ENCODE data around the gene PIP5K1B.

PIP5K1B gene

GRCh38 chr9:68907910-68908309 lies 202.9 kb downstream of the PIP5K1B start:
- no peak for DNase-seq (ENCODE audit: low read depth, low spot score)

GRCh38 chr9:68912561-68912960 lies 207.5 kb downstream of the PIP5K1B start:
- no peak for DNase-seq (ENCODE audit: low read depth, low spot score)

GRCh38 chr9:68913054-68913453 lies 208.0 kb downstream of the PIP5K1B start:
- DNase-seq (ENCODE audit: low read depth, low spot score), result no peak

DNA sequence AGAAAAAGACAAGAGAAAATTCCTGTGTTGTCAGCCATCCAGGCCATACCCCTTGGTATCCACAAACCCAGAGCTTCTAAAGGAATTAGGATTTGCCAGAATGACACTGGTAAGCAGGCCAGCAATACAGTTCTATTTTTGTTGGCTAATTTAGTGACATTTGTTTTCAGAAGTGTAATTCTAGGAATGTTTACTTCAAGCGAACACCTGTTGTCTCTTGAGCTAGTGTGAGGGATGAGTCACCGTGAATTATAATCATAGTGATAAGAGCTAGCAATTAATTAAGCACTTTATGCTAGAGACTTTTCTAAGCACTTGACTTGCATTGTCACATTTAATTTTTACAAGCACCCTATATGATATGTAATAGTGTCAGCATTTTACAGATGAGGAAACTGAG lies 209.7 kb downstream of the PIP5K1B start:
- no peak for DNase-seq (ENCODE audit: low read depth, low spot score)

GRCh38 chr9:68919661-68920060 lies 214.6 kb downstream of the PIP5K1B start:
- DNase-seq (ENCODE audit: low read depth, low spot score), result no peak

DNA sequence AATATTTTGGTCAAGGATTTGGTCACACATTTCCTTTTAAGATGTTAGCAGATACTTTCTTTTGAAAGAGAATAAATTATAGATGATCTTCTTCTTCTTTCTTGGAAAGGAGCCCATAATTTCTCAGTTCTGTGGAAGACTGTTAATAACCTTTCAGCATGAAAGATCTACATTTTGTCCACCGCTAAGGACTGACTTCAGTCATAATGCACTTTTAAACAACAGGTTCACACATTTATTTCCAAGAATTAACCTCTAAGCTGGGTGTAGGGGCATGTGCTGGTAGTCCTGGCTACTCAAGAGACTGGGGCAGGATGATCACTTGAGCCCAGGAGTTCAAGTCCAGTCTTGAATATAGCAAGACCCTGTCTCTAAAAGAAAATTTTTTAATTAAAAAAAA lies 215.9 kb downstream of the PIP5K1B start:
- DNase-seq (ENCODE audit: low read depth, low spot score), result no peak

DNA sequence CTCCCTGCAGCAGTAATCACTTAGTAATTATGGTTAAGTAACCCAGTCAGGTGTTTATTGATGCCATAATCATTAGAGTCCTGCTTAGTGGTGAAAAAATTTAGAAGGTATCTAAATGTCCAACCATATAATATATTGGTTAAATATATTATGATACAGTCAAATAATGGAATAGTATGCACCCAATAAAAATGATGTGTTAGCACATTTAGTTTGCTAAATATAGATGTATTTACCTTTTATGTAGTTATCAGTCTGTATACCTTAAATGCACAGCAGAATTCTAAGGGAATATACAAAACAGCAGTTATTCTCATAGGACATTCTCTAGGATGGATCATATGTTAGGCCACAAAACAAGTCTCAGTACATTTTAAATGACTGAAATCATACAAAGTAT lies 218.4 kb downstream of the PIP5K1B start:
- DNase-seq (ENCODE audit: low read depth, low spot score), result no peak

DNA sequence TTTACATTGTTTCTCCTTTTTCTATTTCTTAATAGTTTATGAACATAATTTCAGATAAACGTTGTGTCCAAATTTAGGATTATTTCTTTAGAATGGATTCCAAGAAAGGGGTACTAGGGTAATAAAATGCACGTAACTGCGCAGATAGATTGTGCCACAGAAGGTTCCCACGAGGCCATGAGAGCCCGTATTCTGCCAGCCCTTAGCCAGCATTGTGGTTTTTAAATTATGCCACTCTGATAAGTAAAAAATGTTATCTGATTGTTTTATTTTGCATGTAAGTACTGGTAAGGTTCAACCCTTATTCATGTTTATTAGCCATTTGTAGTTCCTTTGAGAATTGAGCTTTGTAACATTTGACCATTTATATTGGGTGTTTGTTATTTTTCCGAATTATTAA lies 220.1 kb downstream of the PIP5K1B start:
- DNase-seq (ENCODE audit: low read depth, low spot score), result no peak

- DNase-seq (ENCODE audit: low read depth, low spot score), result no peak
Observed at GRCh38 chr9:68927165-68927564, 222.1 kb downstream of the PIP5K1B start.

DNA sequence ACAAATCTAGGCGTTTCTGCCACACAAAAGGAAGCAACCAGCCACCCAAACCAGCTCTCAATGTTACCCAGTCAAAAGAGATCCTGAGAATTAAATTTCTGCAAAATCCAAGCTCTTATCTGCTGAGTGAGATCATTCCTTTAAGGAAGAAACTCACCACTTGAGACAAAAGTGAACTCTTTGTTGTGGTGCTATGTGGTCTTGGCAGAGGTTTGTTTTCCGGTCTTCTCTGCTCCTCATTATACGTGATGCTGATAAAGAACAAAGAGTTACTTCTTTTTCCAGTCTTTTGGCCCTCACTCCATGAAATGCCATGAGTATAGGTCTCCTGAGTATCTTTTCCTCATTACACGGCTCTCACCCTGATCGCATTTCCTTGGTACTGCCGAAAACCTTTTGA lies 226.8 kb downstream of the PIP5K1B start:
- no peak for DNase-seq (ENCODE audit: low read depth, low spot score)

DNA sequence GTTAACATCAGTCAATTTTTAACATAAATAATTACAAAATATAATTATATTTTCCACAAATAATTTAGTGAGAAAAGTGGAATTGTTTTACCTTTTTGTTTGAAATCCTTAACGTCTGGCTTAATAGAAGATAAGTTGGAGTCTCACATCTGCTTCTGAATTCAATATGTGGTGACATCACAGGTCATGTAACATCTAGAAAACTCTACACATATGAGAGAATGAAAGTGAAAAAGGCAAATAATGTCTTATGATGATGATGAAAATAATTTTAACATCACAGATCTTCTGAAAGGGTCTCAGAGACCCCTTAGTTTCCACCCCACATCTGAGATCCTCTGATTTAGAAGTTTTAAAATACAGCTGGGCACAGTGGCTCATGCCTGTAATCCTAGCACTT lies 227.4 kb downstream of the PIP5K1B start:
- DNase-seq (ENCODE audit: low read depth, low spot score), result no peak

- no peak for DNase-seq (ENCODE audit: low read depth, low spot score)
Observed at GRCh38 chr9:68933434-68934328, 228.6 kb downstream of the PIP5K1B start.

DNA sequence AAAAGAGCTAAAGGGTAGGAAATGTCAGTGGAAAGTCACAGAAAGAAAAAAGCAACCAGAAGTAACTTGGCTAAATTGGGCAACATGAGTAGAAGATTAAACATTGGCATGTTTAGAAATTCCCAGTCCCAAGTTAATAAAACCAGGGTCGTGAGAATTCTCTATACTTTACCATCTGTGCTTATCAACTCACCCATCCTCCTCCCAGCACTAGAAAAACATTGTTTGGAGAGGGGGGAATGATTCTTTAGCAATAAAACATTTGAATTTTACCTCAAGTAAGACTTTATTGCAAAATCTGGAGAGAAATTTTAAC lies 229.2 kb downstream of the PIP5K1B start:
- no peak for DNase-seq (ENCODE audit: low read depth, low spot score)

- DNase-seq (ENCODE audit: low read depth, low spot score), result no peak
Observed at GRCh38 chr9:68940573-68940972, 235.5 kb downstream of the PIP5K1B start.

DNA sequence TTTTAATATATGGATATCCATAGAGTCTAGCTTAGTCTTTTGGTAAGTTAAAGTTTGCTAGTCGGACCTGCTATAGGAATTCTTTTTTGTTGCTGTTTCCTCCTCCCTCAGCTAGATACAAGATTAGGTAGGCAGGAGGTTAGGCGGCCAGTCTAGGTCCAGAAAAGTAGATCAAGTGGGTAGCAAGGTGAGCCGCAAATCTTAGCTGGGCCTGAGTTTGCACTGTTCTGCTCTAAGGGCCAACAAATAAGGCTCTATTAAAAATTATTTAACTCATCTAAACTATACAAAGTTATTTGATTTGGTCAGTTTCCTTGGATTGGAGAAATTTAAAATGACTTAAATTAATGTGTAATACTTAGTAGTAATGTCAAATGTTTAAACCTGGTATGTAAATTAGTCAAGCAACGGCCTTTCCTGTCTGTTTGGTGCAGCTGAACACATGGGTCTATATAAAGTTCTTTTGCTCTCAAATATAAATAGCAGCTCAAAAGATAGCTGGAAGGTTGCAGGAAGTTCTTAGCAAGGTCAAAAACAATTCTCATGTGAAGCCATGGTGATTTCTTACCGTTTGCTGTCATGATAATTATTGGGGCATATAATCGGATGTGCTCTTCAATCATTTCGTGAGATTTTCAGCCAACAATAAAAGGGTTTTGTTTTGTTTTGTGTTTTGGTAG lies 236.9 kb downstream of the PIP5K1B start:
- DNase-seq (ENCODE audit: low read depth, low spot score), result no peak

- no peak for DNase-seq (ENCODE audit: low read depth, low spot score)
Observed at GRCh38 chr9:68942790-68943189, 237.8 kb downstream of the PIP5K1B start.

GRCh38 chr9:68947015-68947414 lies 242.0 kb downstream of the PIP5K1B start:
- DNase-seq (ENCODE audit: low read depth, low spot score), result peak; percentile 68

GRCh38 chr9:68947842-68948569 lies 243.0 kb downstream of the PIP5K1B start:
- DNase-seq (ENCODE audit: low read depth, low spot score), result no peak

- no peak for DNase-seq (ENCODE audit: low read depth, low spot score)
Observed at GRCh38 chr9:68949271-68950000, 244.4 kb downstream of the PIP5K1B start.

- no peak for DNase-seq (ENCODE audit: low read depth, low spot score)
Observed at GRCh38 chr9:68950188-68950587, 245.1 kb downstream of the PIP5K1B start.

GRCh38 chr9:68950689-68951088 lies 245.6 kb downstream of the PIP5K1B start:
- no peak for DNase-seq (ENCODE audit: low read depth, low spot score)
